Measurements from ENCODE around the gene CNTNAP5. TPM values are rescaled to one million over a fixed set of nuclear protein-coding genes. Genes with fewer than 3 reads are reported as not detected.

The CNTNAP5 gene
- total RNA-seq, 1 donor from 2014 or later, result not detected

DNA sequence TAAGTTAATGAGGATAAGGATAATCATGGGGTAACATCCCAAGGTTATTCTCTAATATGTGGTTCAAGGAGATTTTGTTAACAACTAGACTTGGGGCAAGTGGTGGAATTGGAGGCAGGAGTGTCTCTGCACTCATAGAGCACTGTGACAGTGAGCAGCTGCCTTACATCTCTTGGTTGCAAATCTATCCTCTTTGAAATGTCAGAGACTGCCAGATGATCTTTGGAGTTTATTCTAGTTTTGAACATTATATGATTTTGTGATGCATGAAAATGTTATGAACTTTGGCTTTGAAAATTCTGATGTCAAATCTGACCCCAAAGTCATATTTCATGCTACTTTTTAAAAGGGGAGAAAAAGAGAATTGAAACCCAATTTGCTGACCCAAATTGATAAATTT lies 861.1 kb downstream of the CNTNAP5 start:
- no peaks in the 10 kb centered on the region for H3K36me3 Mint-ChIP-seq (ENCODE audit: unreplicated experiment)
- H3K27me3 Mint-ChIP-seq (ENCODE audit: unreplicated experiment), result no peaks in the 10 kb centered on the region
- H3K27ac Mint-ChIP-seq (ENCODE audit: unreplicated experiment), result no peak overlapping the region
- no peak for DNase-seq (ENCODE audit: extremely low spot score, unreplicated experiment)
- no peaks in the 10 kb centered on the region for H3K4me1 Mint-ChIP-seq (ENCODE audit: unreplicated experiment)
- TF ChIP-seq CTCF (IDR thresholded peaks at IDR 0.05), result no peak
- H3K4me3 Mint-ChIP-seq (ENCODE audit: unreplicated experiment), result no peak overlapping the region
- H3K9me3 Mint-ChIP-seq (ENCODE audit: unreplicated experiment), result peaks cover 41% of the 10 kb centered on the region

DNA sequence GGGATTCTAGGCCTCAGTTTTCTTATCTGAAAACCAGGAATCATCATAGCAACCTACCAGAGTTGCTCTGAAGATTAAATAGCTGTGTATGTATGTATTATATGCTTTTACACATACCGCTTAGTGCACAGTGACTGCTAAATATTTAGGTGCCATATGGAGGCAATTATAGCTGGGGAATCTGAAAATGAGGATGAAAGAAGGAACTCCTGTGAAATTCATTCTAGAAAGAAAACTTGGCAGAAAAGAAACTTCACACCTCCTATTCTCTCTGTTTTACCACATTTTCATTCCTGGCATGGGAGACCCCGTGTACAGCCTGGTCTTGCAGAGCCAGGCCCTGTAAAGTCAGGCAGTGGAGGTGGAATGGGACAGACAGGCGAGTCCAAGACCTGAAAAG lies 862.4 kb downstream of the CNTNAP5 start:
- Mint-ChIP-seq H3K4me3 (ENCODE audit: unreplicated experiment) (no peak overlapping the region), H3K9me3 (ENCODE audit: unreplicated experiment) (peaks cover 40% of the 10 kb centered on the region), H3K36me3 (ENCODE audit: unreplicated experiment) (no peaks in the 10 kb centered on the region), H3K4me1 (ENCODE audit: unreplicated experiment) (no peaks in the 10 kb centered on the region), H3K27ac (ENCODE audit: unreplicated experiment) (no peak overlapping the region), H3K27me3 (ENCODE audit: unreplicated experiment) (no peaks in the 10 kb centered on the region)
- DNase-seq (ENCODE audit: extremely low spot score, unreplicated experiment), result no peak
- TF ChIP-seq CTCF (IDR thresholded peaks at IDR 0.05), result no peak

- no peaks in the 10 kb centered on the region for H3K4me1 Mint-ChIP-seq (ENCODE audit: unreplicated experiment)
- no peak overlapping the region for H3K27ac Mint-ChIP-seq (ENCODE audit: unreplicated experiment)
- no peak for TF ChIP-seq CTCF (IDR thresholded peaks at IDR 0.05)
These were observed 863.3 kb downstream of the CNTNAP5 start for GRCh38 chr2:124888431-124888830.

DNA sequence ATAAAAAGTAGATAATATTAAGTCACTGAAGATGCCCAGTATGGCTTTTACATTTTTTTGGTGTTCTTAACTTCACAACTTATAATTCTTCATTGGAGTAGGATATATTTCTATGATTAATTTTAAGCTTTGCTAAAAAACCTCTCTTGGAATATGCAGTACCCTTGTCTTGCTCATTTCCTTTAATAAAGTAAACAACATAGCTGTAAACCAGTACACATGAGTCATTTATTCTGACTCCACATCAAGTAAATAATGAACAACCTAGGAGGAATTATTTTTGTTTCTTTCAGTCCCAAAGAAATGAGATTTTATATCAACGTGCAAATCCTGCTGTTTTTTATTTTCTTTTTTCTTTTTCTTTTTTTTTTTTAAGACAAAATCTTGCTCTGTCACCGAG lies 869.1 kb downstream of the CNTNAP5 start:
- no peak for DNase-seq (ENCODE audit: extremely low spot score, unreplicated experiment)
- H3K36me3 Mint-ChIP-seq (ENCODE audit: unreplicated experiment), result no peaks in the 10 kb centered on the region
- H3K27ac Mint-ChIP-seq (ENCODE audit: unreplicated experiment), result no peak overlapping the region
- H3K4me3 Mint-ChIP-seq (ENCODE audit: unreplicated experiment), result no peak overlapping the region
- H3K27me3 Mint-ChIP-seq (ENCODE audit: unreplicated experiment), result no peaks in the 10 kb centered on the region
- no peaks in the 10 kb centered on the region for H3K4me1 Mint-ChIP-seq (ENCODE audit: unreplicated experiment)
- H3K9me3 Mint-ChIP-seq (ENCODE audit: unreplicated experiment), result peaks cover 30% of the 10 kb centered on the region
- TF ChIP-seq CTCF (IDR thresholded peaks at IDR 0.05), result no peak

More at GRCh38 chr2:124888431-124888830, 863.3 kb downstream of the CNTNAP5 start:
- Mint-ChIP-seq H3K36me3 (ENCODE audit: unreplicated experiment) (no peaks in the 10 kb centered on the region), H3K27me3 (ENCODE audit: unreplicated experiment) (no peaks in the 10 kb centered on the region), H3K4me3 (ENCODE audit: unreplicated experiment) (no peak overlapping the region), H3K9me3 (ENCODE audit: unreplicated experiment) (peaks cover 38% of the 10 kb centered on the region)
- DNase-seq (ENCODE audit: extremely low spot score, unreplicated experiment), result no peak

DNA sequence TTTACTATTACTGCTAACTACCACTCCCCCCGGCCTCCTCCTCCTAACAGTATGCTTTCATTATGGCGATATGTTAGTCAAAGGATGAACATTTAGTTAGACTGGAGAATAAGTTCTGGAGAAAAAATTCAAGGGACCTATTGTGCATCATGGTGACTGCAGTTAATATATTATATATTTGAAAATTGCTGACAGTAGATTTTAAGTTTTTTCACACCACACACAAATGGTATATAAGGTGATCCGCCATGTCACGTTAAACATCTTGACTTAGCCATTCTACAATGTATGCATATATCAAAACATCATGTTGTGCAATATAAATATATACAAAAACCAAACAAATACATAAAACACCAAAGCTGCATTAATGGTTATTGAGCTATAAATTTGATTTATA lies 873.7 kb downstream of the CNTNAP5 start:
- H3K9me3 Mint-ChIP-seq (ENCODE audit: unreplicated experiment), result peaks cover 25% of the 10 kb centered on the region
- no peak for TF ChIP-seq CTCF (IDR thresholded peaks at IDR 0.05)
- no peak overlapping the region for H3K27ac Mint-ChIP-seq (ENCODE audit: unreplicated experiment)
- no peak overlapping the region for H3K4me3 Mint-ChIP-seq (ENCODE audit: unreplicated experiment)
- no peaks in the 10 kb centered on the region for H3K27me3 Mint-ChIP-seq (ENCODE audit: unreplicated experiment)
- no peaks in the 10 kb centered on the region for H3K4me1 Mint-ChIP-seq (ENCODE audit: unreplicated experiment)
- no peaks in the 10 kb centered on the region for H3K36me3 Mint-ChIP-seq (ENCODE audit: unreplicated experiment)
- no peak for DNase-seq (ENCODE audit: extremely low spot score, unreplicated experiment)
